CD14-positive monocyte (primary cell): Measurements from ENCODE around the gene LRRK2. TPM values are rescaled to one million over a fixed set of nuclear protein-coding genes. Genes with fewer than 3 reads are reported as not detected.

Experiments
- DNase-seq, 3 donors: peaks; one replicate each; pipeline ENCODE4 v3.0.0-alpha.2; 2011 to 2022
- H2AFZ ChIP-seq: 2 replicates; pipeline ENCODE4 v1.6.0; 2012; ENCODE audit warnings: mild to moderate bottlenecking, low read depth, low read length, inconsistent platforms; ENCODE audit not compliant: insufficient read depth, poor library complexity, severe bottlenecking
- H3K27ac ChIP-seq, 2 donors: 1 replicate in 1 of 2; 2 replicates in 1 of 2; pipeline ENCODE4 v1.5.1; 2012 to 2013; ENCODE audit warnings: low read length in 2 of 2, control low read depth in 1 of 2, inconsistent platforms in 1 of 2, low read depth in 1 of 2, mild to moderate bottlenecking in 1 of 2
- H3K27me3 ChIP-seq, 2 donors: one replicate each; pipeline versions ENCODE4 v1.6.0 to v1.6.1; 2011 to 2013; ENCODE audit warnings: low read length in 2 of 2; ENCODE audit not compliant: control insufficient read depth in 2 of 2, insufficient read depth in 2 of 2
- H3K36me3 ChIP-seq, 2 donors: replicated peaks in 1 of 2; 1 replicate in 1 of 2; 2 replicates in 1 of 2; pipeline versions ENCODE4 v1.5.1 to v1.6.1; 2012 to 2013; ENCODE audit warnings: low read length in 2 of 2, control low read depth in 1 of 2, inconsistent platforms in 1 of 2, mild to moderate bottlenecking in 1 of 2; ENCODE audit not compliant: insufficient read depth in 2 of 2, control insufficient read depth in 1 of 2
- H3K4me1 ChIP-seq, 2 donors: 1 replicate in 1 of 2; 2 replicates in 1 of 2; pipeline versions ENCODE4 v1.5.1 to v1.6.1; 2012 to 2013; ENCODE audit warnings: low read length in 2 of 2, control low read depth in 1 of 2, inconsistent platforms in 1 of 2, mild to moderate bottlenecking in 1 of 2, moderate library complexity in 1 of 2; ENCODE audit not compliant: insufficient read depth in 2 of 2, control insufficient read depth in 1 of 2
- H3K4me2 ChIP-seq: replicated peaks from 2 replicates; pipeline ENCODE3; 2012; ENCODE audit warnings: low read length, moderate library complexity, mild to moderate bottlenecking; ENCODE audit not compliant: poor library complexity, severe bottlenecking; ENCODE audit errors: extremely low read depth
- H3K4me3 ChIP-seq, 3 experiments: fragments of 200-600 bp in 1 of 3; sonication (generic) in 1 of 3; replicated peaks in 1 of 3; 1 replicate in 2 of 3; 2 replicates in 1 of 3; pipeline ENCODE4 v1.5.1; 2011 to 2013; ENCODE audit warnings: low read length in 3 of 3, mild to moderate bottlenecking in 3 of 3, control low read depth in 2 of 3, low read depth in 2 of 3, inconsistent platforms in 1 of 3, moderate library complexity in 1 of 3
- H3K79me2 ChIP-seq: 2 replicates; pipeline ENCODE4 v1.6.0; 2012; ENCODE audit warnings: mild to moderate bottlenecking, control low read depth, inconsistent platforms, low read length, moderate library complexity; ENCODE audit not compliant: insufficient read depth
- H3K9ac ChIP-seq: 2 replicates; pipeline ENCODE4 v1.6.0; 2017; ENCODE audit warnings: low read length, mild to moderate bottlenecking; ENCODE audit not compliant: insufficient read depth, poor library complexity, severe bottlenecking
- H3K9me3 ChIP-seq, 2 donors: replicated peaks in 1 of 2; 1 replicate in 1 of 2; 2 replicates in 1 of 2; pipeline versions ENCODE4 v1.5.1 to v1.6.1; 2012 to 2013; ENCODE audit warnings: low read length in 2 of 2, control low read depth in 1 of 2; ENCODE audit not compliant: control insufficient read depth in 1 of 2, insufficient read depth in 1 of 2
- H4K20me1 ChIP-seq: 2 replicates; pipeline ENCODE4 v1.6.0; 2012; ENCODE audit warnings: mild to moderate bottlenecking, low read length, control low read depth, moderate library complexity; ENCODE audit not compliant: insufficient read depth
- H3K27ac Mint-ChIP-seq, 7 donors: one replicate each; pipeline ENCODE4 v1.8.0; 2020; ENCODE audit warnings: mild to moderate bottlenecking in 7 of 7, mixed read lengths in 7 of 7, moderate library complexity in 6 of 7, inconsistent platforms in 2 of 7
- H3K27me3 Mint-ChIP-seq, 3 donors: one replicate each; pipeline ENCODE4 v1.8.0; 2021 to 2022; ENCODE audit warnings: low read depth in 3 of 3, mild to moderate bottlenecking in 3 of 3, mixed read lengths in 3 of 3, moderate library complexity in 3 of 3, inconsistent platforms in 1 of 3
- H3K36me3 Mint-ChIP-seq, 2 donors: one replicate each; pipeline ENCODE4 v1.8.0; 2020; ENCODE audit warnings: mixed read lengths in 2 of 2, inconsistent platforms in 1 of 2, mild to moderate bottlenecking in 1 of 2
- H3K4me1 Mint-ChIP-seq: one replicate; pipeline ENCODE4 v1.8.0; 2020; ENCODE audit warnings: mild to moderate bottlenecking, mixed read lengths
- H3K4me3 Mint-ChIP-seq, 2 donors: one replicate each; pipeline ENCODE4 v1.8.0; 2020; ENCODE audit warnings: mild to moderate bottlenecking in 2 of 2, mixed read lengths in 2 of 2, moderate library complexity in 1 of 2
- H3K9me3 Mint-ChIP-seq, 7 donors: one replicate each; pipeline ENCODE4 v1.8.0; 2020 to 2022; ENCODE audit warnings: mixed read lengths in 7 of 7, mild to moderate bottlenecking in 6 of 7, moderate library complexity in 6 of 7, inconsistent platforms in 2 of 7
- WGBS: methylation state at CpG from one replicate; pipeline ENCODE4 v1.1.5; 2013; ENCODE audit warnings: missing lambda C conversion rate; ENCODE audit not compliant: insufficient coverage; 5-methylcytosine and 5-hydroxymethylcytosine counted together
- intact Hi-C, 2 donors: fragments of 100-400 bp; cut with micrococcal nuclease; formaldehyde crosslinking; loops; one replicate each; pipeline versions ENCODE4 v1.15.0 to v1.15.1; 2023
- polyA plus RNA-seq, 3 donors: library from polyadenylated mRNA; depleted of rRNA in 1 of 3; unstranded in 2 of 3; stranded (reverse) in 1 of 3; fragments of 300-500 nt in 2 of 3; fragments of >200 nt in 1 of 3; fragmentation: Illumina TruSeq in 2 of 3; gene quantifications; 1 replicate in 2 of 3; 2 replicates in 1 of 3; pipeline ENCODE4 v1.2.3, GENCODE V29; 2012 to 2021
- TF ChIP-seq, protein P1 (sequence below): fragments of 200-600 bp; IDR thresholded peaks from one replicate; pipeline ENCODE4 v1.8.0; 2022; ENCODE audit warnings: antibody characterized with exemption, mild to moderate bottlenecking

LRRK2 gene
- polyA plus RNA-seq, 3 donors, result 47.7 to 67.2 (median 47.9) TPM

DNA sequence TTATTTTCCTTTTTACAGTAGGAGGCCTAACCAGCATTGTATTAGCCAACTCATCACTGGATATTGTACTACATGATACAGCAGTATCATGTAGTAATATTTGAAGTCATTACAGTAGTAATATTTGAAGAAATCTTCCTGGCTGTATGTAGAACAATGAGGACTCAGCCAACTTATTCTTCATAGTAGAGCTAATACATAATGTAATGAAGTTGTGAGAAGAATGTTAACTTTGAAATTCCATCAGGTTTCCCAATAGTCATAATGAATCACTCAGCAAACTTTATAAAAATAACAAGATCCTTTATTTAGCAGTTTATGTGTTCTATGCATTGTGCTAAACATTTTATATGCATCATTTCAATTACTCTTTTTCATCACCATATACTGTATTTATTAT lies 61.8 kb downstream of the LRRK2 start:
- H3K9me3 Mint-ChIP-seq, result peaks cover 3 to 11% (median 7%) of the 10 kb centered on the region in 7 donors
- no peak overlapping the region for H3K4me3 Mint-ChIP-seq
- peaks cover 49 to 50% of the 10 kb centered on the region in 2 donors for H3K36me3 Mint-ChIP-seq
- H3K4me1 Mint-ChIP-seq, result no peaks in the 10 kb centered on the region
- TF ChIP-seq, protein P1, sequence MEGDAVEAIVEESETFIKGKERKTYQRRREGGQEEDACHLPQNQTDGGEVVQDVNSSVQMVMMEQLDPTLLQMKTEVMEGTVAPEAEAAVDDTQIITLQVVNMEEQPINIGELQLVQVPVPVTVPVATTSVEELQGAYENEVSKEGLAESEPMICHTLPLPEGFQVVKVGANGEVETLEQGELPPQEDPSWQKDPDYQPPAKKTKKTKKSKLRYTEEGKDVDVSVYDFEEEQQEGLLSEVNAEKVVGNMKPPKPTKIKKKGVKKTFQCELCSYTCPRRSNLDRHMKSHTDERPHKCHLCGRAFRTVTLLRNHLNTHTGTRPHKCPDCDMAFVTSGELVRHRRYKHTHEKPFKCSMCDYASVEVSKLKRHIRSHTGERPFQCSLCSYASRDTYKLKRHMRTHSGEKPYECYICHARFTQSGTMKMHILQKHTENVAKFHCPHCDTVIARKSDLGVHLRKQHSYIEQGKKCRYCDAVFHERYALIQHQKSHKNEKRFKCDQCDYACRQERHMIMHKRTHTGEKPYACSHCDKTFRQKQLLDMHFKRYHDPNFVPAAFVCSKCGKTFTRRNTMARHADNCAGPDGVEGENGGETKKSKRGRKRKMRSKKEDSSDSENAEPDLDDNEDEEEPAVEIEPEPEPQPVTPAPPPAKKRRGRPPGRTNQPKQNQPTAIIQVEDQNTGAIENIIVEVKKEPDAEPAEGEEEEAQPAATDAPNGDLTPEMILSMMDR, result no peak
- Histone ChIP-seq H3K36me3 (peaks cover 26 to 40% of the 10 kb centered on the region in 2 donors), H3K27ac (no peak overlapping the region), H3K9me3 (peaks cover 0 to 9% of the 10 kb centered on the region in 2 donors), H3K9ac (no peak overlapping the region), H3K4me2 (no peak overlapping the region), H3K4me3 (no peak overlapping the region), H3K4me1 (no peaks in the 10 kb centered on the region), H2AFZ (no peak overlapping the region), H3K27me3 (no peaks in the 10 kb centered on the region), H3K79me2 (peaks cover 6% of the 10 kb centered on the region), H4K20me1 (peaks cover 46% of the 10 kb centered on the region)
- no peak for DNase-seq
- H3K27me3 Mint-ChIP-seq, result no peaks in the 10 kb centered on the region
- H3K27ac Mint-ChIP-seq, result no peak overlapping the region
- intact Hi-C loops, result loop anchor here in 1 of 2 donors (10.0 kb wide), 1 partner anchor 48 kb away; no protein-coding TSS in a partner anchor

DNA sequence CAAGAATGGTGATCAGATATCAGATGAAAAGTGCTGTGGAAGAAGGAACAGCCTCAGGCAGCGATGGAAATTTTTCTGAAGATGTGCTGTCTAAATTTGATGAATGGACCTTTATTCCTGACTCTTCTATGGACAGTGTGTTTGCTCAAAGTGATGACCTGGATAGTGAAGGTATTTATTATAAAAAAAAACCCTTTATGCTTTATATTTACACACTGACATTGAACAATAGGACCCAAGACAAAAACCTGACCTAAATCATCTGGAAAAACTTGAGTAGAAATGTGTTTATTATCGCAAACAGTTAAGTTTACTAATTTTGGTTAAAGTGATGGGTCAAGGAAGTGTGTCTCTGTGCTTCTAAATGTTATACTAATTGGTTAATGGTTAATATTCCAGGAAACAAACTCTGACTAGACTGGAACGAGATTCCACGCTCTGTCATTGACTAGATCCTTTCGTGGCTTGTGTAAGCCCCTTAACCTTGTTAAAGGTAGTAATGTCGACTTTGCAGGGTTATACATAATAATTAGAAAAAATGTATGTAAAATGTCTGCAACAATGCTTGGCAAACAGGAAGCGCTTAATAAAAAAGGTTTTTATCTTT lies 62.7 kb downstream of the LRRK2 start:
- Histone ChIP-seq H4K20me1 (peaks cover 46% of the 10 kb centered on the region), H3K27ac (no peak overlapping the region), H3K4me3 (no peak overlapping the region), H3K9ac (no peak overlapping the region), H3K27me3 (no peaks in the 10 kb centered on the region), H3K4me1 (no peaks in the 10 kb centered on the region), H3K79me2 (peaks cover 6% of the 10 kb centered on the region), H3K36me3 (peaks cover 18 to 44% of the 10 kb centered on the region in 2 donors), H2AFZ (no peak overlapping the region), H3K9me3 (peaks cover 0 to 9% of the 10 kb centered on the region in 2 donors), H3K4me2 (no peak overlapping the region)
- TF ChIP-seq, protein P1, result no peak
- DNase-seq, result no peak
- no peak overlapping the region for H3K27ac Mint-ChIP-seq
- intact Hi-C loops, result loop anchor here in 1 of 2 donors (10.0 kb wide), 1 partner anchor 47 kb away; no protein-coding TSS in a partner anchor
- no peaks in the 10 kb centered on the region for H3K27me3 Mint-ChIP-seq
- H3K9me3 Mint-ChIP-seq, result peaks cover 2 to 11% (median 7%) of the 10 kb centered on the region in 7 donors
- H3K36me3 Mint-ChIP-seq, result peaks cover 47 to 48% of the 10 kb centered on the region in 2 donors
- WGBS, result 100% methylated on average over 2 of the region's 7 CpGs
- H3K4me3 Mint-ChIP-seq, result no peak overlapping the region
- no peaks in the 10 kb centered on the region for H3K4me1 Mint-ChIP-seq
